GM19397 (cell line): ENCODE measurements around the gene BICC1.

Experiments
- ATAC-seq: cut with Tn5 transposase; IDR thresholded peaks from one replicate; pipeline ENCODE4 v1.9.1; 2021; ENCODE audit warnings: mild to moderate bottlenecking, moderate library complexity; ENCODE audit not compliant: unreplicated experiment

The BICC1 gene

DNA sequence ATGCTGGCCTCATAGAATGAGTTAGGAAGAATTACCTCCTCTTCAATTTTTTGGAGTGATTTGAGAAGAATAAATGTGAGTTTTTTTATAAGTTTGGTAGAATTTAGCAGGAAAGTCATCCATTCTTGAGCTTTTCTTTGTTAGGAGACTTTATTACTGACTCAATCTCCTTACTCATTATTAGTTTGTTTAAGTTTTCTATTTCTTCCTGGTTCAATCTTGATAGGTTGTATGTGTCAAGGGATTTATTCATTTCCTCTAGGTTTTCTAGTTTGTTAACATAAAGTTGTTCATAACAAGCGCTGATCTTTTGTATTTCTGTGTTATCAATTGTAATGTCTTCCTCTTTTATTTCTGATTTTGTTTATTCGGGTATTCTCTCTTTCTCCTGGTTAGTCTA, 47.4 kb downstream of the BICC1 start:
- ATAC-seq: no peak

DNA sequence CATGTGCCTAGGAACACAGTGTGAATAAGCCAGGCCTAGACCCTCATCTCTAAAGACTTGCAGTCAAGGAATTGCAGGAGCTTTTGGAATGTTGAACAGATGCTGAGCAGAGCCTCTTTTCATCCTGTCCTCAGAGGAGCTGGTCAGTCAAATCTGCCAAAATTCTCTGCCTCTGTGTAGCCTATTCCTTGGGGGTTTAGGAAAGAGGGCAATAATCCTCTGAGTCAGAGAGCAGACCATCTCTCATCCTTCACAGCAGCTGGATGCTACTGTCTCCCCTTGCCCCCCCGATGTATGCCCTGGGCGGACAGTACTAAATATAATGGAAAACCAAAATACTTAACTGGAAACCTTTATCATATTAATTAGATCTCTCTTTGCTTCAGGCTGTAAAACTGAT, 52.6 kb downstream of the BICC1 start:
- ATAC-seq: no peak

DNA sequence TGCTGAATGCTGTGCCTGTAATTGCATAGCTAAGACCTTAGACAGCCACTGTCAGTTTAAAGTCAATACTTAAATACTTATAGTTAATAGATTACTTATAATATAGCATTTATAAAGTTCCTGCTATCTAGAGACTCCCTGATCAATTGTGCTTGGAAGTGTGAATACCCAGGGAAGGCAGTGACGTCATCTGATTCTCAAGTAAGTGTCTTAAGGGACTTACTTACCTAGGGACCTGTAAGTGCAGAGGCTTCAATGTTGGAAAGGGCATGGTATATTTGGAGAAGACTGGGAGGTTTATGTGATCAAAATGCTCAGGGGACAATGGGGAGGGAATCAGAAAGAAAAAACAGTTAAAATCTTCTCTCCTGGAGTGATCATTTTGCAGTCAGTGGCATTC, 55.0 kb downstream of the BICC1 start:
- ATAC-seq: no peak

DNA sequence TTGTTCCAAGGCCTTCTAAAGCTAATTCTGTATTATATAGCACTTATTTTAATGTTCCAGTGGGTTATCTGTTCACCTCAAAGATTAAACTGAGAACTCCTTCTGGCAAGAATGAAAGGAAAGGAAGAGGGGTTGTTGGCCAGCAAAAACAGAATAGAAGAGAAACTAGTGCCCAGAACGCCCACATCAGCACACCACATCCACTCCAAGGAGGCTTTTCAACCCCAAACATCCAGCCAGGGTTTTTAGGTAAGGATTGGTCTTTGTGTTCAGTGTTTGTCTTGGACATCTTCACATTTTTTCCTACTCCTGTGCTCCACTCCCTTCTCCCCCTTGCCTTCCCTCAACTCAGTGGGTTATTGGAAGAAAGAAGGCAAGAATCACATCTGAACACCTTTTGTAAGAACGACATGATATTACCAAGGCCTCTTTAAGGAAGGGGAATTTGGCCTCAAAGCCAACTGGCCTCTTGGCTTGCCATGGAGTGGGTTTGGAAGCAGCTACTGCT, 55.8 kb downstream of the BICC1 start:
- ATAC-seq: no peak

DNA sequence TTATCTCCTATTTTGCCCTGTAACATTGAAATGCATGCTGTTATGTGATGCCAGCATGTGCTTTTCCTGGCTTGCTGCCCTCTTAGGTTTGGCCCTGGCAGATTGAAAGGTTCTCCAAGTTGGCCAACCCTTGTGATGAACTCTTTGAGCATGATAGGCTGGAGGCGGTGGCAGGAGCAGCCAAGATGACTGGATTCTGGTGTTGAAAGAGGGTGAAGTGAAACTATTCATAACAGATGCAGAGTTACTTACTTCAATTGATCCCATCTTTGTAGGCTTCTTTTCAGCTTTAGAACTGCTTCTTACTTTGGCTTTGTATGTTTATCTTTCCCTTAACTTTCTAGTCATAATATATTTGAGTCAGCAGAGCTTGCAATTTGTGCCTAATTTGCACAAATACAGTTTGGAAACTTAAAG, 57.6 kb downstream of the BICC1 start:
- ATAC-seq: no peak

DNA sequence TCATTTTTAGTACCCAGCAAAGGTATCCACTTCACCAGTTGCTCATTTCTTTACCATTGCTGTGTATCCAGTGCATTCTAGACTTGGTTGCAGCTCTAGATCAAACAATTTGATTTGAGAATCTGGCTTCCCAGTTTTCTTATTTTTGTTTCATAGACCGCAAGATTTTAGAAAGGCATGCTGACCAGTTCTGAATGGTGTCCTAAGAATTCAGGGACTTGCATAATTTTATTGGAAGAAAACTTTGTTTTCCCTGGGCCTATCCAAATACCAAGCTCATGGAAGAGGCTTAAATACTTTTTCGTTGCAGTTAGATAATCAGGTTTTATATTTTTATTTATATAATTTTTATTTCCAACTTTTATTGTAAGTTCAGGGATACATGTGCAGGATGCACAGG, 58.3 kb downstream of the BICC1 start:
- ATAC-seq: no peak

DNA sequence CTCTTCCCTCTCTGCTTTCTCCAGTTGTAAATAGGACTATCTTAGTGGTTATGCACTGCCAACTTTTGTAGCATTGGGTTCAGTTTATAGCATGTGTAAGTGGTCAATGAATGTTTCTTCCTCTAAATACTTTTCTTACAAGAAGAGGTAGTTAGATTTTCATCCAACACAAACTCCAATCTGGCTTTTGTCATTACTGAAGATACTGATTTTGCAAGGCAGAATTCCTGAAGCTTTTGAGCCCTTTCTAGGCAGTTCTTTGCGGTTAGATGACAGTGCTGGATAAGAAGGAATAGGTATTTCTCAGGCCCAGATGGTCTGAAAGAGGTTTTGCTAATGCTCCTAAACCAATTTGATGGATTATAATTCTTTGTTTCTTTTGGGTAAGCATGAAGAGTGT, 60.5 kb downstream of the BICC1 start:
- no peak for ATAC-seq

DNA sequence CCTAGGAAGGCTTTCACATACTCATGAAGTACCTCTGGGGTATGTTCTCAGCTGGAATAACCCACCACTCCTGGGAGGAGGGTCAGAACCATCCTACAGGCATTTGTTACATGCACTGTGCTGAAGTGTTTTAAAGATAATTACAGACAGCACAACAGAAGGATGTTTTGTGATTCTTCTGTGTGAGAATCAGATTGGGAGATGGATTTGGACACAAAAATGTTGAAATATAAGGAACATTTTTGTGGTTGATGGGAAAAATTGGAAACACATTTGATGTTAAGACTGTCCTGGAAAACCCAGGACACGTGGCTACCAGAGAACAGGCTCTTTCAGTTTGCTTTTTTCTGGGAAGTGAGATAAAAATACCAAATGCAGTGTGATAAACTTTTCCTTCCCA, 61.4 kb downstream of the BICC1 start:
- ATAC-seq: no peak

DNA sequence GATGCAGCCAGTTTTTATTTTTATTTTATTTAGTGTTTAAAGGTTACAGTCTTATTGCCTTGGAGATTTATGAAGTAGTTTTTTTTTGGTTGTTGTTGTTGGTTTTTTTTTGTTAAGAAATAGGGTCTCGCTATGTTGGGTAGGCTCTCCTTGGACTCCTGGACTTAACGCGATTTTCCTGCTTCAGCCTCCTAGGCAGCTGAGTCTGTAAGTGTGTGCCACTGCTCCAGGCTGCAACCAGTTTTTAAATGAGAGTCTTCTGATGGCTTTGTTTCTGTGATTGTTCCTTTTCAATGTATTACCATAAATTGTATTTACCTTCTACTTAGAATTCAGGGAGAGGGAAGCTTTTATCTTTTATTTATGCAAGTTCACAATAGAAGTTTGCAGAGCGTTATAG, 62.8 kb downstream of the BICC1 start:
- no peak for ATAC-seq

DNA sequence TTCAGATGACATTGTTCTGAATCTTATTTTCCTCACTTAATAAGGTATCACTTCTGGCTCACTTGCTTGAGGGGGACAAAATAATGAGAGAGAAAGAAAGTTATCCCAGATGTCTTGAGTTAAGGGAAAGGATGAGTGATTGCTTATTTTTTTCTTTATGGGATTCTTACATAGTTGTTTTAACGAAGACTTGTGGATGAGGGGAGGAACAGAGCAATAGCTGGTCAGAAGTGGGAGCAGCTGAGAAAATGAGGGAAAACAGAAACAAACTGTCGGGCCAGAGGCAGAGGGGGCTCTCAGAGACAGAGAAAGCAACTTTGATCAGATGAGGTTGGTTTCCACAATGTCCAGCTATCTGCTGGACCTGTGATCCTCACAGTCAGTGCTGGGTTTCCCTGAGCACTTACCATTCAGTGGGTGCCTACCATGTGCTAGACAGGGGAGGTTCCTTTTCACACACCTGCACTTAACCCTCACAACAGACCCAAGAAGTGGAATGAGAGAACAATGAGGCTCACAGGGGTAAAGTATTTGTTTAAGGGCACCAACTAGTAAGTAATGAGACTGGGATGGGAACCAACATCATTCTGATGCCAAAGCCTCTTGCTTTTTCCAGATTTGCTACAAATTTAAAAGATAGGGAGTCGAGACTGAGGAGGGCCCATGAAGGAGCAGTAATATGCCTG, 64.2 kb downstream of the BICC1 start:
- no peak for ATAC-seq

DNA sequence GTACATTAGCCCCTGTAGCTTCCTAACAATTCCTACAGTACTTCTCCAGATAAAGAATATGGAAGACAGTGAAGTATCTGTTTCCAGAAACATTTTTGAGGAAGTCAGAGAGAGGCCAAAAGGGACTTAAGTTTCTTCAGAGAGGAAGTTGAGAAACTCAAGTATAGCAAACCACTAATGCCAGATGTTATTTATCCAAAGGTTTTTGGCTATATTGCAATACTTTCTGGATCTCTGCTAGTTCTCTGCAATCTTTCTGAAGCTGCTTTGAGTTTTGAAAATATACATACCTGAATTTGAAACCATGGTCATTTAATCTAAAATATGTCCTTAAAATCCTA, 64.7 kb downstream of the BICC1 start:
- ATAC-seq: no peak

DNA sequence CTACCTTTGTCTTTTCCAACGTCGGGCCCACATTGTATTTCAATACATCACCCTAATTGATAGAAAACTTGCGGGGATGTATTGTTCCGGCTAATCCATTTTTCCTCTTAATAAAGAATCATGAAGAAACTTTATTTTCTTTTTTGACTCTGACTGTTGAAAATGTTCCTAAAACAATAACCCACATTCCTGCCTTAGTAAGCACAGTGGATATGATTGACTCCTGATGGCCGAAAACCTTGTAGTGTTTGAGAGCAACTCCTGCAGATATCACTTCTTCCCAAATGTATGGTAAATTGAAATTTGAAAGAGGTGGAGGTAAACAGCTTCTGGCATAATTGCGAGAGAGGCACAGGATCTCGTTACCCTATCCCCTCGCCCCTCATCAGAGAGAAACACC, 65.7 kb downstream of the BICC1 start:
- ATAC-seq: no peak

DNA sequence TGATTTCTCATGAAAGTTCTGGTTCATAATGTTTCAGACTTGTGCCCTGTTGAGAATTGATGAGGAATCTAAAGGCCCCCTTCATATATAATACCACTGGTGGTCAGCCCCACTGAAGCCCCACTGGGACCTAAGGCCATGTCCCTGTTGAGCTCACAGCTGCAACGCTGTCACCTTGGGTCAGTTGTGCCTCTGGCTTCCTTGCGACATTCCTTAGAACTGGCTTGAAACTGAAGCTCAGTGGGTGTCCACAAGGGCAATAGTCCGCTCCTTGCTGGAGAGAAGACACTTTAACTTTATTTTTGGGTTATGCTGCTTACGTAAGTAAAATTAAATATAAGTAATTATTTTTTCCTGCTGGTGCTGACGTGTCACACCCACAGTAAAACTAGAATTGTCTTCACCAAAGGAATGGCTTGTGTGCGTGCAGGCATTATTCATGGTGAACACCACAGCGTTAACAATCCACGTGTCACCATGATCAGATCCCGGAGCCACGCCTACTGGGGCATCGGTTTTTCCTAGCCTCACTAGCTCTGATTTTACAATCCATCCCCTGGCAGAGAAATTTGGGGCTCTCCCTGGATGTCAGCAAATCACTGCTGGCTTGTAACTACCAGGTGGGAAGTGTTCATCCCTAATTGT, 66.5 kb downstream of the BICC1 start:
- ATAC-seq: no peak

DNA sequence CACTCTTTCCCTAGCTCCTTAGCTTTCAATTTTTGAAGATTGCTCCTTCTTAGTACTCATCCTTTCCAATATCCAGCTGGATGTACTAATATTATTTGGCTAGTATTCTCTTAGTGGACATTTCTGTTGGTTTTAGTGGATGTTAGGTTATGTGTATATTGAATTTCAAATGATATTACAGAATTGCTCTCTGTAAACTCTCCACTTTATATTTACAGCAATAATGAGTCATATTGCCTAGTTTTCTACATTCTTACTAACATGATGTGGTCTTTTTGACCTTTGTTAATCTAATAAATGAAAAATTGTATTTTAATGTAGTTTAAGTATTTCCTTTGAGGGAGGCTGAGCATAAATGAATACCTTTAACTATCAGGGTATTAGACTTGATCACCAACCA, 69.4 kb downstream of the BICC1 start:
- no peak for ATAC-seq

DNA sequence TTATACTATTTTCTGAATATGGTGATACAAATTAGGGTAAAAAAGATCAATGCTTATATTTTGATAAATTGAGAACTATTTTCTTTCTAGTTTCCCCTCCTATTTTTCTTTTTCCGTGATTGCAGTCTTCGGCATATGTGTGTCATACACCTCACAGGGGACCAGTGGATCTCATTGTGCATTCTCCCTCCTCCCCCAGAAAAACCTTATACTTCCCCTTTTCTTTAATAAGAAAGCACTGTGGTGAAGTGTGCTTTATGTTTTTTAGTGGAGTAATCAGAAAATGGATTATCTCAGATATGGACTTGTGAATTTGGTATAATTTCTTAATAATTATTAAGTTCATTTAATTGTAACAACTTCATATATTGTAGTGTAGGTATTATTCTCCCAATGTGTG, 72.8 kb downstream of the BICC1 start:
- no peak for ATAC-seq

DNA sequence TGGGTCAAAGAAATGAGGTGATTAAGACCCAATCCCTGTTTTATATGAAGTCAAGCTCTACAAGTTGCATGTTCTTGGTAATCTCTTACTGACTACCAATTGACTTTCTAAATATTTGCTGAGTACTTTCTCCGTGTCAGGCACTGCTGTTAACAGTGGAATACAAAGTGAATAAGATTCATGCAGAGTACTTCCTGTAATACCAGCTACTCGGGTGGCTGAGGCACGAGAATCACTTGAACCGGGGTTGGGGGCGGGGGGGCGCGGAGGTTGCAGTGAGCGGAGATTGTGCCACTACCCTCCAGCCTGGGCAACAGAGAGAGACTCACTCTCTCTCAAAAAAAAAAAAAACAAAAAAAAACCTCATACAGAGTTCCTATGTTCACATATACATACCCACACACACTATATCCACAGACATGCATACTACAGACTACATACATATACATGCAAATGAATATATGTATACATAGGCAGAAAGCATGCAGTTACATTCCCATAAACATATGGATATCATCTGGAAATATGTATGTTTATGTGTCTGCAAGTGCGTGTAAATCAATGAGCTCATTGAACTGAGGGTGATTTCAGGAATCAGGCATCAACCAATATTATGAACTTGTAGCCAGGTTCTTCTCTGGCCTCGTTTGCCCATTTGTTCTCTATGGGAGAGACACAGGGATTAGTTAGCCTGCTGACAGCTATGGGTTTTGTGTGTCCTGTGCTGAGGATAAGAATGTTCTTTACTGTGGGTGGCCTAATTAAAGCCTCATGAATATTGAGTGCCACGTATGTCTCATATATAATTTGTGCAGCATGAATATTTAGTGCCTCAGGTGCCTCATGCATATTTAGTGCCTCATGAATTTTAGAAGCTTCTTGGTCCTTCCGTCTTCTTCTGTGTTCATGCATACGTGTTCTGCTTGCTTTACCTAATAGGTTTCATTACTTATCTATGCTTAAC, 73.9 kb downstream of the BICC1 start:
- no peak for ATAC-seq

DNA sequence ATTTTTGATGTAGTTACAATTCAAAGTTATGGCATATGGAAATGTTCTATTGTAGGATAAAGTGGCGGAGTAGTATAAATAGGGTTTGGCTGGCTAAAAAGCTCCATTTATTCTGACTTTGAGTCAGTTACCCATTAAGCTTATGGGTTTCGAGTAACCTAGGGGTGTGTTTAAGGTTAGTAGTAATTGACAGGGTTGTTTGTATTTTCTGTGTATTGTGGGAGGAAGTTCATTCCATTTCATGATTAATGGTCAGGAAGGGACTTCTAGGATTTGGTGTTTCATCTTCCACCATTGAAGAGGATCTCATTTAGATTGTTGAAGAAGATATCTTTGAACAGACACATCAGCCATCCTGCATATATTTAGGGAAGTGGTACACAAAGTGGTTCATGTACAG, 75.0 kb downstream of the BICC1 start:
- ATAC-seq: no peak

DNA sequence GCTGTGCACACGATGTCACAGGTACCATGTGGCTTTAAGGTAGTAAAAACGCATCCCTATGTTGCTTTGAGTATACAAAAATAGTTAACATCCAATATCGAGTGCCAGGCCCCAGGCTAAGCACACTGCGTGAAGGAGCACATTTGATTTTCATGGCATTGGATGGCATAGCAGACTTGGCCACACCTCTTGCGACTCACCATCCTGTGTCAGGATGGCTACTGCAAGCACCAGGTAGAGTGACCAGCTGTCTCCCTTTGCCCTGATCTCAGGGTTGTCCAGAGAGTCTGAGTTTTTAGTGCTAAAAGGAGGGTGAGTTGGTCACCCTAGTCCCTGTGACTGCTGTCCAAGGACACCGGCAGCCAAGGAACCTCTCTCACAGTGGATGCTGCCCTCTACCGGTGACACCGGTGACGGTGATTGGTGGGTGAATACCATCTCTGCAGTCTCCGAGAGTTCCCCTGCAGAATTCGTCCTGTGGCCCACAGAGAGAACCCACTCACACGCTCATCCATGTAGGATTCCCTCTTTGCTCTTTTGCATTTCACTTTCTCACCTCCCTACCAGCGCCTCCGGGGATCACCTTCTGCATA, 76.1 kb downstream of the BICC1 start:
- no peak for ATAC-seq

DNA sequence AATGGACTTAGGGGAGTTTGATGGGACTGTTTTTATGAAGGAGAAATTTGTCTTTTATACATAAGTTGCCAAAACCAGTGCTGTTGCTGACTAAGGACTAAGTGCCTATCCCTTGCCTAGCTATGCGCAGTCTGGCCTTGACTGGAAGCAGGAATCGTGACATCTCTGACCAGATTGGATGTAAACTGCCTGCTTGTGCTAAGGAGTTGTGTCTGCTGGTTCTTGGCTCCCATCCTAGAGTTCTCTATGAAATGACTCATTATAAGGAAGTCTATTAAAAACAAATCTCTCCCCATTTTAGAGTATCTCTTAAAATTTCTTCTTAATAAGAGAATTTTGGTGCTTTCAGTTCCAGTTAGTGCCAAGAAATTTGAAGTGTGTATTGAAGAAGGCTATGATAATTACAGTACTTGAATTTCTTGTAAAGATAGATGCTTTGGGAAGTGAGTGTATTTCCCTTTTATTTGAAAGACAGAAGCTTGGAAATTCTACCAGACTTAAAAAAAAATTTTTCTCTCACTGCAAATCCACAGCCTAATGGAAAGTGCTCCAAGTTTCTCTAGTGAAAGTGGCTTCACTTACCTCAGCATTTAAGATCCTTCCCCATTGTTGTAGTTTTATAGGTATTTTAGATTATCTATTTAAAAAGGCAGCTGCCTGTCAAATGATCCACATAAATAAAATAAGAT, 77.6 kb downstream of the BICC1 start:
- ATAC-seq: no peak

DNA sequence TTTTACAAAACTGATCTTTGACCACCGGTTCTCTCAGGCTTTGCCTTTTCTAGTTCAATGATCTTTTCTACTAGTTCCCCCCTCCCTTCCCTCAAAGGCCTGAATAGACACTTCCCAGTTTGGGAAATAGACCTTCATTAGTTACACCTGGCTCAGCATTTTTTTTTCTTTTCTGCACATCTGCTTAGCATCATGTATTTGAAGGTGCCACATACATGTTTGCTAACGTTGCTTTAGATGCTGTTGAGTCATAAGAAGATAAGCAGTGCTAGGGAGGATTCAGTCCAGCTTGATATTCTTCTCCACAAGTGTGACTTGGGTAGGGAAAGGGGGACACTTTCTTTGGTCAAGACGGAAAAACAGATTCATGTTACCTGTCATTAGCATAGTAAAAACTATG, 78.3 kb downstream of the BICC1 start:
- no peak for ATAC-seq

DNA sequence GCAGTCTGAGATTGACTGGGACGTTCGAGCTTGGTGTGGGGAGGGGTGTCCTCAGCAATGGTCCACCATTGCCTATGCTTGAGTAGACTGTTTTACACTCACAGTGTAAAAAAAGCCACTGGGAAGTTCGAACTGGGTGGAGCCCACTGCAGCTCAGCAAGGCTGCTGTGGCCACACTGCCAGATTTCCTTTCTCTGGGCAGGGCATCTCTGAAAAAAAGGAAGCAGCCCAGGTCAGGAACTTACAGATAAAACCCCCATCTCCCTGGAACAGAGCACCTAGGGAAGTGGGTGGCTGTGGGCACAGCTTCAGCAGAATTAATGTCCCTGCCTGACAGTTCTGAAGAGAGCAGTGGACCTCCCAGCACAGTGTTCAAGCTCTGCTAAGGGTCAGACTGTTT, 80.3 kb downstream of the BICC1 start:
- ATAC-seq: no peak
